Activated CD4-positive, alpha-beta T cell treated with anti-CD3 and anti-CD28 coated beads, Interleukin-2, amount 50 U/mL, for 16 hours (primary cell): ENCODE measurements around the gene VPS13A.
"Not testable (repeated sequence)": the region's sequence is repeated elsewhere in the genome, so short reads cannot be mapped to it uniquely, and the experiment has no call there.

Experiments
- DNase-seq: peaks from one replicate; pipeline ENCODE4 v3.0.0-alpha.2; 2020

The VPS13A gene

DNA sequence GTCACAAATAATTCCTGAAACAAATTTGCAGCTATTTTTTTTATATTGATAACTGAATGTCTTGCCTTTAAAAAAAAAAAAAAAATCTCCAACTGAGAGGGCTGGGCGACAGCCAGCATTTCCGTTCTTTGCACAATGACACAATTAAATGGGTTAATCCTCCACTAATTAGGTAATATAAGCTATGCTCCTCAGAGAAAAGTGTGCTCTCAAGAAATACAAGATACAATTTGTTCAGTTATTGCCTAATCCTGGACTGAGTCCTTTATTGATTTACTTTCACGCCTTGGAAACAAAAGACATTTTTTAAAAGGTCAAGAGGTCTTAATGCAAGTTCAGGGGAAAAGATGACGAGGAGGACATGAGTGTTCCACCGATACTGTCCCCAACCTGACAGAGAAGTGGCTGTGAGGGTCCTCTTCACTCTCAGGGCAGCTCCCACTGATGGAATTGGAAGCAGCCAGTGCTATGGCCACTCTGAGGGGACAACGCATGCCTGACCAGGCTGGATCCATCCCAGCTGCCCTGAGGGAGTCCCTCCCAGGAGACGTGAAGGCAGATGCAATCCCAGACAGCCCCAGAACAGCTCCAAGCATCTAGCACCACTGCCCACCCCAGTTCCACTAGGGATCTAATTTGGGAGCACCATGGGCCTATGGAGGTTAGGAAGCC lies 250.1 kb downstream of the VPS13A start:
- DNase-seq = no peak

DNA sequence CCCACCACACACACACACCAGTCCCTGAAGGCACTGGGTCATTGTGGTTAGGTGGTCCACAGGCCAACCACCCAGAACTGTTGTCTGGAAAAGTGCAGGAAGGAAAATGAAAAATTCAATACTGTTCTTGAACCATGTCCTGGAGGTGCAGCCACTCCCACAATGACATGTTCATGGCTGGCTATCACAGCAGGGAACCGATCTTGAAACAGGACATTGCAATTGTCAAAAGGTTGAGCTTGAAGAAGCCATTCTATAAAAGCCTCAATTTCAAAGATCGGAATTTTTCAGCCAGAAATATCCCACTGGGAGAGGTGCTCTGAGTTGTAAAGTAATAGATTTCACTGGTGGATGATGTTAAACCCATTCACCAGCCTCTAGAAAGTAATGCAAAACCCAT lies 252.6 kb downstream of the VPS13A start:
- DNase-seq = no peak

DNA sequence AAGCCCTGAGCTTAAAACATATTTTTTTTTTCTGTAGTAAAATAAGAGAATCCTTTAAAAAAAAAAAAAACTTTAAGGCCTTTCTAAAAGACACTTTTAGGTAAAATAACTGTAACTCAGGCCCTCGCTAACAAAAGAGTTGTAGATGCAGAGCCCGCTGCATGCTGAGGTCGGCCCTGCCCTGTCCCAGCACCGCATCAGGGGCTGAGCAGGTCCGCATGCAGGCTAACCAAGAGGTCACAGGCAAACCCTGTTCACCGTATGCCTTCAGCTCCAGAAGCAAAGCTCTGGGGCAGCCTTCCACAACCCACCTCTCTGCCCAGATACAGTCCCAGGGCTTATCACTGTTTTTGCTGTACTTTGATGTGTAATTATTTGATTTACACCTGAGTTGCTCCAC lies 254.7 kb downstream of the VPS13A start:
- DNase-seq = no peak

DNA sequence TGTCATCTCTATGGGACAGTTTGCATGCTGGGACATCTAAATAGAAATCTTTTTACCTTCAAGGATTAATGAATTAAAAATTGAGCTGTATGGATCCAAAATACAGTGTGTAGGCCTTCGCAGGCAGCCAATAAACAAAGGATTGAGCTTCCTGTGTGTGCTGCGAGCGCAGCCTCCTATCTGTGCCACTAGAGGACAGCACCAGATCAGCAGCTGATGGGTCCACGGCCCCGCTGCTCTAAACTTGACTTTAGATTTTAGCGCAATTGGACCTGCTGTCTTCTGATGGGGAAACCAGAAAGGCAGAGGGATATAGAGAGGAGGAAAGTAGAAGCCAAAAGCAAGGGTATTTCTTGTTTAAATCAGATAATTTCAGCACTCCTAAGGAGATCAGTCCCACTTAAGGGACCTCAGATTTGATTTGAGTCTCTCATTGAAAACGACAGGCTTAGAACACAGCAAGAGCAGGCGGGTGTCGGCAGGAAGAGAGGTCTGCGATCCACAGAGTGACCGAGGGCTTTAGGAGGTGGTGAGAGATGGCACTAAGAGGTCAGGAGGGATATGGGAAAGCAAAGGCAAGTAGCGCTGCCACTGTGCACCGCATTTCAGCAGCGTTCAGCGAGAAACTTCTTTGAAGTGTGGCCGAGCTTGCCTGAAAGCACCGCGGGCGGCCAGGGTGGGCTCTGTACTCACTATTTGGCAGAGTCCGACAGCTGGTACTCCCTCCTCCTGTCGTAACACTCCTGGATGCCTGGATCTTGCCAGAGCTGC lies 256.5 kb downstream of the VPS13A start:
- DNase-seq = peak; percentile 67

DNA sequence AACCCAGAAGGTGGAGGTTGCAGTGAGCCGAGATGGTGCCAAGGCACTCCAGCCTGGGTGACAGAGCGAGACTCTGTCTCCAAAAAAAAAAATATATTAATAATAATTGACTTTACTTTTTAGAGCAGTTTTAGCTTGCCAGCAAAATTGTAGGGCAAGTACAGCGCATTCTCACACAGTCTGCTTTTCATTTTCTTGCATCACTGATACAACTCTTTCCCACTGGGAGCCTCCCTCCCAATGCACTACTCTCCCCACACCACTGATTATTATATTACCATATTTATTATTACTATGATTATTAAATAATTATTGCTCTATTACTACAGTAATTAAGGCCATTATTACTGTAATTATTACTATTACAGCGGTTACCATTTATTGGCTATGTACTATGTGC lies 257.9 kb downstream of the VPS13A start:
- no peak for DNase-seq

DNA sequence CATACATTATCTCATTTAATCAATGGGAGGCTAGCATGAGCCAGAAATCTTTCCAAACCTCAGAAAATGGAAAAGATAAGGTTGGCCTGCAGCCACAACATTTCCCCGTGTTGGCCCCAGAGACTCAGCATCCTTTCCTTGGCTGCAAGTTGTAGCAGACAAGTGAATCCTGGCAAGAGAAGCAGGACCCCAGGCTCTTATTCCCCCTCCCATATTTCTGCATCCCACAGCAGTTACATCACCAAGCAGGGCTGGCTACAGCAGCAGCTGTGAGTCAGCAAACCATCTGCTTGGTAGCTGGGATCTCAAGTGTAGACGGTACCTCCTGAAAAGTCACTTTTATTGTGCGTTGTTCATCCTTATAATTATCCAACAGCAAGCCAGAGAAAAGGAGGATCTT lies 258.4 kb downstream of the VPS13A start:
- no peak for DNase-seq

DNA sequence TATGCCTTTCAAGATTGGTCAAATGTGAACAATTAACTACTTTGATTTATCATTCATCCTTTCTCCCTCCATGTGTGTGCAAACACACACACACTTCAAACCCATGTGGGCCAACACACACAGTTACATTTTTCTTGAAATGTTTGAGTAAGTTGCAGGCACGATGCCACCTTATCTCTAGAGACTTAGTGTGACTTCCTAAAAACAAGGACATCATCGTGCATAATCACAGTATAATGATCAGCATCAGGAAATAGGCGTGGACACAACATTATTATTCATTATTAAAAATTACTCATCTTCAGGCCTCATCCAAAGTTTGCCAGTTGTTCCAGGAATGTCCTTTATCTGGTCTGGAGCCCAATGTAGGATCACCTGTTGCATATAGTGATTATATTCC lies 261.3 kb downstream of the VPS13A start:
- no peak for DNase-seq

DNA sequence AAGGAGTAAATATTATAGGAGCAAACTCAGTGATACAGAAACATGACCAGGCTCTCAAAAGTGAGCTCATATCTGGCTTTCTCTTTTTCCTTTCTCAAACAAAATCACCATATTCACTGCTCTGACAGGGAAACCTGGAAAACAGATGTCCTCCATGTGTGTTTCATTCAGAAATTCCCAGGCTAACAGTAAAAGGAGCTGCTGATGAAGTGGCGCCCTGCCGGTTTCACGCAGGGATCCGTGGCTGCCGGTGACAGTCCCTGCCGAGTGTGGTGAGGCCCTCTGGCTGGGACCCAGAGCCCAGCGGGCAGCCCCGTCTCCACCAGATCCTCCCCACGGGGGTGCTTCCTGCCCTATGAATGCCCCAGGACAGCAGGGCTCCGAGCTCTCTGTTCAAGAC lies 262.7 kb downstream of the VPS13A start:
- DNase-seq = no peak

DNA sequence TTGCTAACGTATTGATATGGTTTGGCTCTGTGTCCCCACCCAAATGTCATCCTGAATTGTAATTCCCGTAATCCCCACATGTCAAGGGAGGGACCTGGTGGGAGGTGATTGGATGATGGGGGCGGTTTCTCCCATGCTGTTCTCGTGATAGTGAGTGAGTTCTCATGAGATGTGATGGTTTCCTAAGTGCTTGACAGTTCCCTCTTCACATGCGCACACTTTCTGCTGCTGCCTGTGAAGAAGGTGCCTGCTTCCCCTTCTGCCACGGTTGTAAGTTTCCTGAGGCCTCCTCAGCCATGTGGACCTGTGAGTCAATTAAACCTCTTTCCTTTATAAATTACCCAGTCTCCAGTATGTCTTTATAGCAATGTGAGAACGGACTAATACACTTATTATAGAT lies 263.8 kb downstream of the VPS13A start:
- DNase-seq = not testable (repeated sequence)

DNA sequence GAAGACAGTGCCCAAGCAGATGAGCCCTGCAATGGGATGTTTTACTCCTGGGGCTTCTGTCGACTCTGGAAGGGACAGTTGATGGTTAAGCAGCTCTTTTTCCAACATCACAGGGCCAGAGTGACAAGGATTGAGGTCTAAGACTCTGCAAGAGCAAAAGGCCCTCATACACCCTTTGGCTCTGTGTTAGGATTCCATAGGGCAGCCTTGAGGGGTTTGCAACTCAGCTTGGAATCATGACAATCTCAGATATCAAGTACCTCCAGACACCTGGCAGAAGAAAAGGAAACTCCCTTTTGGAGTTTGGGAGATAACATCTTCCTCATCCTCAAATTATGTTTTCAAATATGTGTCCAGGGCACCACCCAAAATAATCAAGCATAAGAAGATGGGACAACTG lies 265.1 kb downstream of the VPS13A start:
- DNase-seq = no peak

DNA sequence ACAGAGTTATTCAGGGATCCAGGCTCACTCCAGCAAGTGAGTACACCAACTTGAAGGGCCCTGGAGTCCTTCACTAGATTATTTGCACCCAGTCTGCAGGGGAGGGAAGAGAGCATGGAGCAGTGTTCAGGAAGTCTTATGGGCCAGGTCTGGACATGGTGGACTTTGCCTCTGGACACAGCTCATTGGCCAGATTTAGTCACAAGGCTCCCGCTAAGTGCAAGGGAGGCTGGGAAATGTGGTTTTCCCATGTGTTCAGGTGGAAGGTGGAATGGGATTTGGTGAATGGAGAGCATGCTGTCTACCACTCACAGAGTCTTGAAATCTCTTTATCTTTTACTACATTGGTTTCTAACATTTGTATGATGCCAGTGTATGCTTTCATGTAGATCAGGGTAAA lies 270.3 kb downstream of the VPS13A start:
- DNase-seq = no peak

DNA sequence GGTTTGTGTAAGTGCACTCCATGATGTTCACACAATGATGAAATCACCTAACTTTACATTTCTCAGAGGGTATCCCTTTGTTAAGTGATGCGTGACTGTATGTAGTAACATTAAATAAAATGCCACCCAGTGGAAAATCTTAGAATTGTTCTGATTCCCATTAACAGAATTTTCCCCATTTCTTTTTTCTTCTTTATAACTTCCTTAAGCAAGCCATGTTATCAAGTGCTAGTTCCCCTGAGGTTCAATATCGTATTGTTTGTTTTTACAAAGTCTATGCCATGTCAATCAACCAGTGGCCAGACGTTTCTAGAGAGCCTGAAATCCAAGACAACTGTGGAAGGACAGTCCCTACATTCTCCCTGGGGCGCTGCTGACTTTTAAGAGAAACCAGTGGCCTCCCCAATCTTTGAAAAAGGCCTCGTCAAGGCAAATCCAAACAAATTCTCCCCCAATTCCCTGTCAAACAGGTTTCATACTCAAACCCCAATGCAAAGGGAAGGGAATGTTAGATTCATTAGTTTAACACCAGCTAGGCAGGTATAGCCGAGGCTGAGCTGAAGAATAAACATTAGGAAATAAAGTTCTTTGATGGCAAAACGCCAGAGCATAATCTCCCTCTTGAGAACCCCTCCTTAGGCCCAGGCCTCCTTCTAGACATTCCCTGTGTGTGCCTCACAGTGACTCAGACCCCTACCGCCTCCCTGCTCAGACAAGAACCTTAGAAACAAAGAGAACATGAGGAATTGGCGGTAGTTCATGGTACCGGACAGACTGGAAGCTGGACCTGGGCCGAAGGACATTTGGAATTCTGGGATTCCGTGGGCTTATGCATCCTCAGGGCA lies 272.1 kb downstream of the VPS13A start:
- no peak for DNase-seq

DNA sequence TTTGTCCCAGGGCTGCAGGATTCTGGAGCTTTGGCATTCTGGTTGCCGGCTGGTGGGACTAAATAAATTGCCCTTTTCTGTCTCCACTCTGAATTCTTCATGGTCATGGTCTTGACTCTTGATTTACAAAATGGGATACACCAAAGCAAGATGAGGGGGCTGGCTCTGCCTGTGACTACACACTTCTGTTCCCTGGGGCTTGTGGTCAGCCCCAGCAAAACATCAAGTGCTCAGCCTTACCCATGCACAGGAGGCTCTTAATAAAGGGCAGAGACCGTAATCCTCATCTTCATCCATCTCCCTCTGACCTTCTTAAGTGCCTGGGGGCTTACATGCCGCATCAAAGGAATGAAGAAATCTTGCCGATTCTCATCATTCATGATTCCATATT lies 272.7 kb downstream of the VPS13A start:
- no peak for DNase-seq

DNA sequence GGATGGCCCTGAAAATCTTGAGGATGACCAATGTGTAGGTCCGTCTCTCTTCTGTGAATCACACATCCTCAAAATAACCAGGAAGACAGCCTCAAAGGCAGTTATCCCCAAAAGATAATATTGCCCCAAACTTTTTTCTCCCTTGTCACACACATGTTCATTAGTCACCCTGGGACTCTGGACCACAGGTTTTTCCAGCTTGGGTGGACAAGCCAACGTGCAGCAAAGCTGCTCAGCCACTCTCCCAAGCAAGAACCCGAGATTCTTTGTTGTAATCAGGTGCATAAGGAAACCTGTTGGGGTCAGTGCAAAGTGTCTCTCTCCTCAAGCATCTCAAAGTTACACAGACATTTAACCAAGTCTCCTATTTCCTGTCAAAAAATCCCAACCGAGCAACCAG lies 274.2 kb downstream of the VPS13A start:
- DNase-seq = no peak

DNA sequence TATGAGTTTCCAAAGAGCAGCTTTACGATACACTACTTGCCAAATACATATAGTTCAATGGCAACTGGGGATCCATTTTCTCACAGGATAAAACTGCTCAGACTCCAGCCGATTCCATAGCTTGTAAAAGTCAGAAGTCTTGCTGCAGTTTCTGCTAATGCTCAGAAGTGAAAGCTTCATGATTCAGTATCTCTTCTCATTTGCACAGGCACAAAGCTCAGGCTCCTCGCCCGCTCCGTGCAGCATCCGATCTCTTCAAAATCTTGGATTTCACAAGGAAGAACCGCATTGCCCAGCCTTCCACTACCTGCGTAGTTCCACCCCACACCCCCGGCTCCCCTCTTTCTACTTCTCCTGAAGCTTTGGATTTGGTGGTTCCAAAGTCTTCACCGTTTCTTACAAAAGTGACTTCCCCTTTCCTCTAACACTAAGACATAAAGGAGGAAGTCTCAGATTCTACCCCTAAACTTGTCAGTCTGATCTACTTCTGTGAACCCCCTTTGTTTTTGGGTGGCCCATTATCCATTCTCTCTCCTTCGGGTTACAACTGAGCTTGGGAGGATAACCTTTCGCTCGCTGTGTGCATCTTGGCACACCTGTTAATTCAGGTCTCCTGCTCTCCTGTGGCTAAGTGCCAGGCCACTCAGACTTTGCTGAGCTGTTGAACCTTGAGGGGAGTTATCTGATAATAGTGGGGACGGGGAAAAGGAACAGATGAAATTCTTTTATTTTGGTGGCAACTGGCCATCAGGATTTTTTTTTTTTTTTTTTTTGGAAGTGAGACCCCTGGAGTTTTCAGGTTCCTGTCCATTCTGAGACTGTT lies 276.7 kb downstream of the VPS13A start:
- DNase-seq = no peak

DNA sequence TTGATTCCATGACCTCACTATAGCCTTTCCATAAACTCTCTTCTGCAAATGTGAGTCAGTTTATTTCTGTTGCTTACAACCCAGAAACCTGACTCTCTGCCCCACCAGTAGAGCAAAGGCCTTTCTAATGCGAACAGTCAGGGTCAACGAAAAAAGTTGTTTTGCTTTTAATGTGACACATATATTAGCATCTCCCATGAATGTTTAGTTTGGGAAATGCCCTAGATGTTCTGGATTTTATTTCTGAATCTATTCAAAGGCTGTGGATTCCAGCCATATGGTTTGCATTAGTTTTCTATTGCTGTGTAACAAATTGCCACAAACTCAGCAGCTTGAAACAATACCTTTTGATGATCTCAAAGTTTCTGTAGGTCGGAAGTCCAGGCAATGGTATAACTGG lies 277.3 kb downstream of the VPS13A start:
- DNase-seq = no peak

DNA sequence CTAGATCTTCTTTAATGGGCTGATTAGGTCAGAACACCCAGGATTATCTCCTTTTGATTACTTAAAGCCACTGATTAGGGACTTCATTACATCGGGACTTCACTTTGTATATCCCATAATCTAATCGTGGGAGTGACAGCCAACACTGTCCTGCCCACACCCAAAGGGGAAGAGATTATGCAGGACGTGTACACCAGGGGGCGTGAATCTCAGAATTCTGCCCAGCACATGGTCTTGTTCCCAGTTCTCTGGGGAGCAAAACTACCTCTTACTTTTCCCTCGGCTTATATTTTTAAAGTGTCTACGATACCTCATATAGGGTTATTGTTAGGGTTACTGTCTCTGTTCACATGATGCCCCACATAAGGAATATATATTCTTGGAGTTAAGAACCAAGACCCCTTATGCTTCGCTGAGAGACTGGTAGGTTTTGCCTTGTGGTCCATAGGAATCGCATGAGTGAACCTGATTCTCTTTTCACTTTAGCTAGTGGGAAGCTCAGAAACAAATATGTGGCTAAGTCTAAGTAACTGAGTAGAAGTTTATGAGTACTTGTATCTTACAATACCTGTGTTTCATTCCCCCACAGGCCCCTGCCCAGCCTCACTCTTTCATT lies 278.1 kb downstream of the VPS13A start:
- peak; percentile 55 for DNase-seq

DNA sequence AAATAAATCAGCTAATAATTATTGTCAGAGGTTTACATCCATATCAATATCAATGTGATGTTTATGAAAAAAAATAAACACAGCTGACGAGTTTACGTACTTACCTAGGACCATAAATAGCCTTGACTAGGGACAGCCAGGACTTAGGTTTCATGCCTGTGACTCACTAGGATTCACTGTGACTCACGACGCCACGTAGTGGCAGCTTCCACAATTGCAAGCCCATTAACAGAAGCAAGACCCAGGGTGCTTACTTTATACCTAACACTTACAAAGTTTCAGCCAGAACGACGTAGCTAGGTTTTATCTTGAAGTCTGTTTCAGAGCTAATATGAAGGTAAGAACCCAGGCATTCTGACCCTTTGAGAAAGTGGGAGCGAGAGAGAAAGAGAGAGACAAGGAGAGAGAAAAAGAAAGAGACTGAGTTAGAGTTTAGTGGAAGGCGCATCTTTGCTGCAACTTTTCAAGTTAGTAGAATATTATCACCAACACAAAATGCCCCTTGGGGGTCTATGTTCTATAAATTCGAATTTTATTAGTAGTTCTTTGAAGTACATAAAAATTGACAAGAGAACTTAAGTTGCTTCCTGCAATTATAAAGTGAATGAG lies 279.6 kb downstream of the VPS13A start:
- peak; percentile 90 for DNase-seq

DNA sequence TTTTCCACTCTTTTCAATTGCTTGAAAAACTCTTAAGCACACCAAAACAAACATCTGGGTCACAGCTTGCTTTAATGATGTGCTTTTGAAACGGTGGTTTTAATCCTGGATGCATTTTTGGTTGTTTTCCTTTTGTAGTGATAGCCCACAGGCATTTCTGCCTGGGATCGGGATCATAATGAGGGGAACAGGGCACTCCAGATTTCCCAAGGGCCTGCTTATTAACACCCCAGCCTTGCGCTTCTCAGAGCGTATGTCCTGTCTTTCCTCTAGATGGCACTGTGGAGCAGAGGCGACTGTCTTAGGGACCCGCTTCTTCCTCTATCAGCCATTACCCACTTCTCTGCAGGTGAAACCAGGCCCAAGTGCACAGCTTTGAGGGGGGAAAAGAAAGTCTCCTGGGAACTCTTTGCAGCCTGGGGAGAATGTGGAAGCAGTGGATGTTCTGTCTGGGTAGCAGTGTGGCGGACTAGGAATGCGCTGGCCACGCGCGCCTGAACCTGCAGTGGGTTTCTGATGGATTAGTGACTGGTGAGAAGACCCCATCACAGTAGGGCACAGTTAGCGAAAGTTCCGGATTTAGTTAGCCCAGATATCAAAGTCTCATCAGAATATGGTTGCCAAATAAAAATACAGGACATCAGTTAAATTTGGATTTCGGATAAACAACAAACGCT lies 280.7 kb downstream of the VPS13A start:
- peak; percentile 82 for DNase-seq

DNA sequence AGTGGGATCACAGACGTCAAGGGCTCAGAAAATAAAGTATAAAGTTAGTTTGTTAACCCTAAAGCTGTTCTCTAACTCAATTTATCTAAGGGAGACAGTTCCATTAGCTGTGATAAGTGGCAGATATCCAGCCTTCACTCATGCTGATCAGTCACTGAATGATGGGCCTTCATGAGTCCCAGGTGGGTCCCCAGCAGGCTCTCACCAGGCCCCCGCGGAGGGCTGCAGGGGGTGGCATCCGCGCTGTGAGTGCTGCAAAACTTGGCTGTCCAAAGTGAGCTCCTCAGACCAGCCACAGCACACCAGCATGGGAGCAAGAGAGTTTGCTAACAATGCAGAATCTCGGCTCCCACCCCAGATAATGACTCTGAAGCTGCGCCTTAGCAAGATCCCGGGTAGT lies 283.6 kb downstream of the VPS13A start:
- DNase-seq = no peak

DNA sequence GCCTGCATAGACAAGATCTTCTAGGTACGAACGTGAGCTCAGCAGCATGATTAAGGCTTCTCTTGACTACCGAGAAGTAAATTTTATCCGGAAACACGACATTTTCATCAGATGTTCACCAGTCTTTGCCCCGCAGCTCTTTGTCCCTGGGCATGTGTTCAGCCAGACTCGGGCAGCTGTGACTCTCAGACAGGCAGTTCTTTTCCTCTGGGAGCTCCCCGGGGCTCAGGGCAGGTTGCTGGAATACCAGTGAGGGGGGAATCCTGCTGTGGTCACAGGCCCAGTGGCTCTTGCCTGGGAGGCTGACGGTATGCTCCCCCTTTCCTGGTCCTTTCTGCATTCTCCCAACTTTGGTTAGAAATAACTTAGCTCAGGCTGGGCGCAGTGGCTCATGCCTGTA lies 284.7 kb downstream of the VPS13A start:
- DNase-seq = no peak
